Neural progenitor cell (in vitro differentiated cells): ENCODE results near the gene CDH10. TPM values are rescaled to one million over a fixed set of nuclear protein-coding genes. Genes with fewer than 3 reads are reported as not detected.

Experiments
- DNase-seq: peaks from one replicate; pipeline ENCODE4 v3.0.0-alpha.2; 2016; ENCODE audit warnings: low spot score
- H2AFZ ChIP-seq: fragments of 200-600 bp; sonication (generic); replicated peaks from 2 replicates; pipeline ENCODE4 v1.6.1; 2016; ENCODE audit warnings: antibody characterized with exemption
- H3F3A ChIP-seq: fragments of 200-600 bp; sonication (generic); 2 replicates; pipeline ENCODE4 v1.6.1; 2016; ENCODE audit warnings: antibody characterized with exemption, low read depth
- H3K27ac ChIP-seq: fragments of 200-600 bp; sonication (generic); 2 replicates; pipeline ENCODE4 v1.5.1; 2016; ENCODE audit warnings: mild to moderate bottlenecking
- H3K27me3 ChIP-seq: fragments of 200-600 bp; sonication (generic); 2 replicates; pipeline ENCODE4 v1.6.1; 2016; ENCODE audit warnings: mild to moderate bottlenecking, moderate library complexity
- H3K36me3 ChIP-seq: fragments of 200-600 bp; sonication (generic); 2 replicates; pipeline ENCODE4 v1.5.1; 2016
- H3K4me1 ChIP-seq: fragments of 200-600 bp; sonication (generic); 2 replicates; pipeline ENCODE4 v1.6.1; 2016; ENCODE audit warnings: mixed run types
- H3K4me2 ChIP-seq: fragments of 200-600 bp; sonication (generic); 2 replicates; pipeline ENCODE4 v1.6.1; 2016
- H3K4me3 ChIP-seq: fragments of 200-600 bp; sonication (generic); 2 replicates; pipeline ENCODE4 v1.5.1; 2016
- H3K79me2 ChIP-seq: fragments of 200-600 bp; sonication (generic); 2 replicates; pipeline ENCODE4 v1.6.1; 2016; ENCODE audit warnings: low read depth
- H3K9ac ChIP-seq: fragments of 200-600 bp; sonication (generic); 2 replicates; pipeline ENCODE4 v1.6.1; 2016
- H3K9me3 ChIP-seq: fragments of 200-600 bp; sonication (generic); 2 replicates; pipeline ENCODE4 v1.5.1; 2016; ENCODE audit warnings: low read depth
- H4K20me1 ChIP-seq: fragments of 200-600 bp; sonication (generic); 2 replicates; pipeline ENCODE4 v1.6.1; 2016; ENCODE audit warnings: low read depth
- H3K27ac Mint-ChIP-seq: 3 replicates; pipeline ENCODE4 v1.8.0; 2021; ENCODE audit warnings: mixed read lengths
- H3K27me3 Mint-ChIP-seq: 2 replicates; pipeline ENCODE4 v1.8.0; 2022; ENCODE audit warnings: low read depth, mild to moderate bottlenecking, inconsistent platforms, moderate library complexity, mixed read lengths; ENCODE audit not compliant: insufficient read depth
- H3K36me3 Mint-ChIP-seq: 3 replicates; pipeline ENCODE4 v1.8.0; 2021; ENCODE audit warnings: mixed read lengths
- H3K4me1 Mint-ChIP-seq: 3 replicates; pipeline ENCODE4 v1.8.0; 2021; ENCODE audit warnings: mixed read lengths
- H3K4me3 Mint-ChIP-seq: 3 replicates; pipeline ENCODE4 v1.8.0; 2021; ENCODE audit warnings: mild to moderate bottlenecking, moderate library complexity, mixed read lengths
- H3K9me3 Mint-ChIP-seq: 3 replicates; pipeline ENCODE4 v1.8.0; 2020; ENCODE audit warnings: mixed read lengths
- EZH2 ChIP-seq: fragments of 200-600 bp; sonication (generic); IDR thresholded peaks from 2 replicates; pipeline ENCODE4 v1.6.1; 2017; ENCODE audit warnings: antibody characterized with exemption, mild to moderate bottlenecking, moderate library complexity
- EZH2phosphoT487 ChIP-seq: fragments of 200-600 bp; sonication (generic); IDR thresholded peaks from 2 replicates; pipeline ENCODE4 v1.6.1; 2017; ENCODE audit warnings: antibody characterized with exemption
- total RNA-seq: library from RNA; depleted of rRNA; stranded (reverse); fragments of >200 nt; gene quantifications from 2 replicates; pipeline ENCODE4 v1.2.3, GENCODE V29; 2015; ENCODE audit warnings: low replicate concordance
- TF ChIP-seq, protein P1 (sequence below): fragments of 200-600 bp; sonication (generic); IDR thresholded peaks from 2 replicates; pipeline ENCODE4 v1.5.1; 2017; ENCODE audit warnings: antibody characterized with exemption, mild to moderate bottlenecking

The CDH10 gene
- total RNA-seq, 1 donor from 2014 or later = 0.19 TPM

DNA sequence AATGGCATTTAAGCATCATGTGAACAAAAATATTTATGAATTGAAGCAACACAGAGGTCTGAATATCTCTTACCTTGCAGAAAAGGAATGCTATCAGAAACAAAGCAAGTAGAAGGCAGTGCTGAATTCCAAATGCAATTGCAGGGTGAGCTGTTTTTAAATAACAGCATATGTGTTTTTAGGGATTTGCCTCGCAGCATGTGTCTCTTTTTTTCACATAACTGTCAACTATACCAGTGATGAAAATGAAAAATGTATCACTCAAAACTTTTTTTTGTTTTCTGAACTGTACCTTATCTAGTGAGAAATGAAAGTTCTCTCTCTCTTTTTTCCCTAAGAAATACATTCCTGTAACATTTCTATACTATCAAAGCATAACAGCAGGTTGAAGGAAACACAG is 21.2 kb downstream of the CDH10 start:
- Histone ChIP-seq H3K4me3 (no peak overlapping the region), H3K9me3 (no peaks in the 10 kb centered on the region), H3K4me1 (no peaks in the 10 kb centered on the region), H3K36me3 (no peaks in the 10 kb centered on the region), H3K27ac (no peak overlapping the region), H3K4me2 (no peak overlapping the region), H3K79me2 (no peaks in the 10 kb centered on the region), H4K20me1 (no peaks in the 10 kb centered on the region), H3F3A (no peaks in the 10 kb centered on the region), H2AFZ (no peak overlapping the region), H3K9ac (no peak overlapping the region), H3K27me3 (no peaks in the 10 kb centered on the region)
- H3K27ac Mint-ChIP-seq = no peak overlapping the region
- peaks cover 2% of the 10 kb centered on the region for H3K27me3 Mint-ChIP-seq
- H3K9me3 Mint-ChIP-seq = no peaks in the 10 kb centered on the region
- H3K4me3 Mint-ChIP-seq = no peak overlapping the region
- no peaks in the 10 kb centered on the region for H3K36me3 Mint-ChIP-seq
- peaks cover 34% of the 10 kb centered on the region for H3K4me1 Mint-ChIP-seq
- TF ChIP-seq, protein P1, sequence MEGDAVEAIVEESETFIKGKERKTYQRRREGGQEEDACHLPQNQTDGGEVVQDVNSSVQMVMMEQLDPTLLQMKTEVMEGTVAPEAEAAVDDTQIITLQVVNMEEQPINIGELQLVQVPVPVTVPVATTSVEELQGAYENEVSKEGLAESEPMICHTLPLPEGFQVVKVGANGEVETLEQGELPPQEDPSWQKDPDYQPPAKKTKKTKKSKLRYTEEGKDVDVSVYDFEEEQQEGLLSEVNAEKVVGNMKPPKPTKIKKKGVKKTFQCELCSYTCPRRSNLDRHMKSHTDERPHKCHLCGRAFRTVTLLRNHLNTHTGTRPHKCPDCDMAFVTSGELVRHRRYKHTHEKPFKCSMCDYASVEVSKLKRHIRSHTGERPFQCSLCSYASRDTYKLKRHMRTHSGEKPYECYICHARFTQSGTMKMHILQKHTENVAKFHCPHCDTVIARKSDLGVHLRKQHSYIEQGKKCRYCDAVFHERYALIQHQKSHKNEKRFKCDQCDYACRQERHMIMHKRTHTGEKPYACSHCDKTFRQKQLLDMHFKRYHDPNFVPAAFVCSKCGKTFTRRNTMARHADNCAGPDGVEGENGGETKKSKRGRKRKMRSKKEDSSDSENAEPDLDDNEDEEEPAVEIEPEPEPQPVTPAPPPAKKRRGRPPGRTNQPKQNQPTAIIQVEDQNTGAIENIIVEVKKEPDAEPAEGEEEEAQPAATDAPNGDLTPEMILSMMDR = no peak
- TF ChIP-seq EZH2phosphoT487 = no peak
- TF ChIP-seq EZH2 = no peak
- DNase-seq = no peak

- Histone ChIP-seq H2AFZ (peak overlapping the region; percentile 29), H3K27ac (no peak overlapping the region), H3K36me3 (no peaks in the 10 kb centered on the region), H3K4me3 (no peak overlapping the region), H3K4me1 (no peaks in the 10 kb centered on the region), H3K4me2 (no peak overlapping the region), H3K9me3 (no peaks in the 10 kb centered on the region), H3K79me2 (no peaks in the 10 kb centered on the region), H3K9ac (no peak overlapping the region), H3F3A (no peaks in the 10 kb centered on the region), H4K20me1 (no peaks in the 10 kb centered on the region), H3K27me3 (no peaks in the 10 kb centered on the region)
- Mint-ChIP-seq H3K4me3 (no peak overlapping the region), H3K27ac (peak overlapping the region; percentile 20), H3K27me3 (peaks cover 2% of the 10 kb centered on the region), H3K36me3 (no peaks in the 10 kb centered on the region), H3K4me1 (peaks cover 34% of the 10 kb centered on the region), H3K9me3 (no peaks in the 10 kb centered on the region)
- TF ChIP-seq, protein P1 = no peak
- TF ChIP-seq EZH2phosphoT487 = no peak
- no peak for TF ChIP-seq EZH2
- peak; percentile 24 for DNase-seq
Measured at GRCh38 chr5:24623031-24623430, 21.7 kb downstream of the CDH10 start.

- H3K4me1 Mint-ChIP-seq = peaks cover 34% of the 10 kb centered on the region
Measured at GRCh38 chr5:24621792-24622191, 23.0 kb downstream of the CDH10 start.

More at GRCh38 chr5:24621792-24622191, 23.0 kb downstream of the CDH10 start:
- Histone ChIP-seq H4K20me1 (no peaks in the 10 kb centered on the region), H3K9me3 (no peaks in the 10 kb centered on the region), H3K4me2 (no peak overlapping the region), H3F3A (no peaks in the 10 kb centered on the region), H3K4me1 (no peaks in the 10 kb centered on the region), H3K36me3 (no peaks in the 10 kb centered on the region), H3K79me2 (no peaks in the 10 kb centered on the region), H3K27me3 (no peaks in the 10 kb centered on the region), H2AFZ (no peak overlapping the region), H3K27ac (no peak overlapping the region), H3K9ac (no peak overlapping the region), H3K4me3 (no peak overlapping the region)
- DNase-seq = no peak
- H3K36me3 Mint-ChIP-seq = peaks cover 3% of the 10 kb centered on the region
- H3K27me3 Mint-ChIP-seq = peaks cover 4% of the 10 kb centered on the region
- TF ChIP-seq EZH2phosphoT487 (no peak), EZH2 (no peak)
- TF ChIP-seq, protein P1 = no peak
- H3K9me3 Mint-ChIP-seq = peaks cover 3% of the 10 kb centered on the region
- H3K4me3 Mint-ChIP-seq = no peak overlapping the region
- H3K27ac Mint-ChIP-seq = peak overlapping the region; percentile 74
